ENCODE data around the gene RAB11FIP3.

RAB11FIP3 gene

GRCh38 chr16:519425-519824, 94.0 kb downstream of the RAB11FIP3 start:
- DNase-seq (ENCODE audit: low read depth): no peak

GRCh38 chr16:519841-520687, 94.6 kb downstream of the RAB11FIP3 start:
- no peak for DNase-seq (ENCODE audit: low read depth)

DNA sequence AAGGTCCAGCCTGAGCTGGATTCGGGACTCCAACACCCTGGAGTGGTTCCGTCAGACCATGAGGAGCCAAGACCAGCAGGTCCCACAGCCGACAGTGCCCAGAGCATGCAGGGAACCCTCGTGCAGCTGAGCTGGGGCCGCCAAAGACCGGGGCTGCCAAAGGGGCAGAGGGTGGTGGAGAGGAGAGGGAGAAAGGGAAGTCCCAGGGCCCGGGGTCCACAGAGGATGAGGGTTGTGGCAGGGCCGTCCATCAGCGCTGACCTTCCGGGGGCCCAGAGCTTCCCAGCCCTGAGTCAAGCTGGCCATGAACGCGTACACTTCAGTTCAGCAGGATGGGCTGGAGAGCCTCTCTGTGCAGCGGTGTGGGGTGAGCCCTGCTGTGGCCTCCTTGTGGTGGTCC, 95.4 kb downstream of the RAB11FIP3 start:
- no peak for DNase-seq (ENCODE audit: low read depth)

- DNase-seq (ENCODE audit: low read depth): no peak
These were observed 96.1 kb downstream of the RAB11FIP3 start for GRCh38 chr16:521381-522210.

- DNase-seq (ENCODE audit: low read depth): no peak
These were observed 97.1 kb downstream of the RAB11FIP3 start for GRCh38 chr16:522320-523096.

DNA sequence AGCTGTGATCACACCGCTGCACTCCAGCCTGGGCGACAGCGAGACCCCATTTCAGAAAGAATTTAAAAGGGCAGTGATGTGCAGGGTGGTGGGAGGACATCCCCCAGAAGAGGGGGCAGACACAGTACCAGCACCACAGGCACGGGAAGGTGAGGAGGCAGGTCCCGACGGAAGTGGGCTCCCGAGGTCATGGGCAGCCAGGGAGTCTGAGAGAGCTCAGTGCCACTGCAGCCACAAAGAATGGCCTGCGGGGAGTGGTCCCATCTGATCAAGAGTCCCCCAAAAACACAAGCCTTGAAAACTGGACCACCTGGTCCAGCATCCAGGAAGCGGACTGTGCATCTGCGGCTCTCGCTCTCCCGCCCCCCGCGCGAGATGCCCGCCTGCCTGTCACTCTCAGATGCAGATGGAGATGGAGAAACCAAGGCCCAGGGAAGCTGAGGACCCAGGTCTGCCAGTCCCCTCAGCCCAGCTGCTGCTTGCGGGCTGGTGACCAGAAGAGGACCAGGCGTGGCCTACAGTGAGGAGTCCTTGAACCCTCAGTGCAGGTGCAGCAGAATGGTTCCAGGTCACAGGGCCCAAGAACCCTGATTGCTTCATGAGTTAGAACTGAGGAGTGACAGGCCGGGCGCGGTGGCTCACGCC, 97.8 kb downstream of the RAB11FIP3 start:
- DNase-seq (ENCODE audit: low read depth): no peak

GRCh38 chr16:524274-525040, 99.0 kb downstream of the RAB11FIP3 start:
- DNase-seq (ENCODE audit: low read depth): no peak

- DNase-seq (ENCODE audit: low read depth): no peak
These were observed 99.7 kb downstream of the RAB11FIP3 start for GRCh38 chr16:525123-525519.

- peak; percentile 53 for DNase-seq (ENCODE audit: low read depth)
These were observed 100.2 kb downstream of the RAB11FIP3 start for GRCh38 chr16:525520-526180.

DNA sequence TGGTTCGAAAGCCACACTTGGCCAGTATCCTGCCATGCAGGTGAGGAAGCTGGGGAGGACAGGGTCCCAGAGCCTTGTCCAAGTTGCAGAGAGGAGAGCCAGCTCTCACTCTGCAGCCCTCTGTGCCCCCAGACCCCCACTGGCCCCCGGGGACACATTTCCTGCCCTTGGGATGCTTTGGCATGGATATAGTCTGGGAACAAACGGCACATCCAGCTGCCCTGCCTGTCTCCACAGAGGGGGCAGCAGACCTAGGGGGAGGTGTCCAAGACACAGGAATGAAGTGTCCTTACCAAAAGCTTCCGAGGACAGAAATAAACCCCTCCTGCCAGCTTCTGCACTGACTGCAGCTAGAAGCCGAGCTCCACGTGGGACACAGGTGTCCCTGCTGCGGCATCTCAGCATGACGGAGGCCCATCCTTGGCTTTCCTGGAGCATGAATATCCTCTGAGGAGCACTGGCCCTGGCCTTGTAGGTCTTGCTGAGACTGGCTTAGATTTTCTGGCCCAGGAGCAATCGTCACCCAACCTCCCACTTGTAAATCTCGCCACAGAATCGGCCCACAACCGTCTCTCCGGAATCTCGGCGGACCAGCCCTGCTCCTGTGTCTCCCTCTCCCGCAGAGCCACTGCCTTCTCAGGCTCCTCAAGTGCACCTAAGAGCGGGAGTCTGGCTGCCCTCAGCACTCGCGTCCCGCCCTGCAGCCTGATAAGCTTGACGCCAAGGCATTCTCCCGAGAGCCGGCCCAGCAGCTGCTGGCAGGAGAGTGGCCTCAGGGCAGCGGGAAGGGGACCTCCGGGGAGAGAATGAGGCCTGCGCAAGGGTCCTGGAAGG, 100.9 kb downstream of the RAB11FIP3 start:
- peak; percentile 26 for DNase-seq (ENCODE audit: low read depth)

GRCh38 chr16:527015-527903, 101.8 kb downstream of the RAB11FIP3 start, which contains the start of gene CAPN15:
Gene CAPN15 (plus strand): TSS chr16:527712. CDS start chr16:546839, 19,127 bp downstream.
- peak; percentile 65 for DNase-seq (ENCODE audit: low read depth)

DNA sequence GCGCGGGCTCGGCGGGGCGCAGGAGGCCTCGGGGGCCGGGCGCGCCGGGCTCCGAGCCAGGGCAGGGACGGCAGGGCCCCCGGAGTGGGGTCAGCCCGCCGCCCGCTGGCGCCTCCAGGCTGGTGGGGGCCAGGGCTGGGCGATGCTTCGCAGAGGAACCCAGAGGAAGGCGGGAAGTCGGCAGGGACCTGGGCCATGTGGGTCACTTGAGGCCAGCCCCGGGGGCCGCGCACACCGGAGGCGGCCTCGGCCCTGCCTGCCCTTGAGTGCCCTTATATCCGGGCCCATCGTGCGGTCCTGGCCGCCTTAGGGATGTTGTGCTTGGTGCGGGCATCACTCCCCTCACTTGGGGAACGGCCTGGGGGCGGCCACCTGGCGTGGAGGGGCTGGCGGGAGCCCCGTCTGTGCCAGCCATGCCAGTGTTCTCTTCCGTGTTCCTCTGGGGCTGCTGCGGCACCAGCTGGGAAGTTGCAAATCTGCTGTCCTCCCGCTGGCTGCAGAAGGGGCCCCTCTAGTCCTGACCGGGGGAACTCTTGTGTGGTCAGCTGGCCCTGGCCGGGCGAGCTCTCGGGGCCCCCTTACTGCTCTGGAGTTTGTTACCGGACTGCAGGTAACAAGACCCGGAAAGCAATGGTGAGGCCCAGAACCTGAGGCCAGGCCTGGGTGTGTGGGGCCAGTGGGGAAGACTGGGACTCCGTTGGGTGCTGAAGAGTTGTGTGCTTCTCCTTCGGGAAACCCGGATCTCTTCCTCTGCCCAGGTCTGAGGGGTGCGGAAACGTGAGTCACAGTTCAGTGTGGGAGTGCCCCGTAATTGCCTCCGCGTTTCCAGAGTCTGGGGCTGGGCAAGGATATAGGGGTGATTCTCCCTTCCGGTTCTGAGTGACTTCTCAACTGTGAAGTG, 102.9 kb downstream of the RAB11FIP3 start:
- peak; percentile 27 for DNase-seq (ENCODE audit: low read depth)

DNA sequence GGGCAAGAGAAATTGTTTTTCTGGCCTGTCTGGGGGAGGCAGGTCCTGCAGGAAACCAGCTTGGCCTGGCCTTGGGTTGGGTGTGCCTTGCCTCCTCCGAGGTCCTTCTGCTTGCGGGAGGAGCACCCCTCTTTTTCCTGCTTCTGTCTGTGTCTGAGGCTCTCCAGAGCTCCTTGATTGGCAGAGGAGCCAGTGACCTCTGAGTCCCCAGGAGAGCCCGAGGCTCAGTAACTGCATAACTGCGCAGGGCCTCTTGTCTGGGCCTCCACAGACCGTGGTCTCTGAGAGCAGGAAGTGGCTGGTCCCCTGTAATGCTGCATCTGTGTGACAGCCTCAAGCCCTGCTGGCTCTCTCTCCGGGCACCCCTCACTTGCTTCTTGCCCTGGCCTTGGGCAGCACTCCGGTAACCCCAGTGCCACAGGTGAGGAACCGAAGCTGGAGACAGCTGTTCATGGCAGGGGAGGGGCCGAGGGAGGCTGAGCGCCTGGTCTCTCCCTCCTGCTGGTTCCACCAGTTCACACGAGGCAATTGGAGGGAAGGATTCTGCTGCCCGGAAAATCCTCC, 103.6 kb downstream of the RAB11FIP3 start:
- DNase-seq (ENCODE audit: low read depth): no peak

DNA sequence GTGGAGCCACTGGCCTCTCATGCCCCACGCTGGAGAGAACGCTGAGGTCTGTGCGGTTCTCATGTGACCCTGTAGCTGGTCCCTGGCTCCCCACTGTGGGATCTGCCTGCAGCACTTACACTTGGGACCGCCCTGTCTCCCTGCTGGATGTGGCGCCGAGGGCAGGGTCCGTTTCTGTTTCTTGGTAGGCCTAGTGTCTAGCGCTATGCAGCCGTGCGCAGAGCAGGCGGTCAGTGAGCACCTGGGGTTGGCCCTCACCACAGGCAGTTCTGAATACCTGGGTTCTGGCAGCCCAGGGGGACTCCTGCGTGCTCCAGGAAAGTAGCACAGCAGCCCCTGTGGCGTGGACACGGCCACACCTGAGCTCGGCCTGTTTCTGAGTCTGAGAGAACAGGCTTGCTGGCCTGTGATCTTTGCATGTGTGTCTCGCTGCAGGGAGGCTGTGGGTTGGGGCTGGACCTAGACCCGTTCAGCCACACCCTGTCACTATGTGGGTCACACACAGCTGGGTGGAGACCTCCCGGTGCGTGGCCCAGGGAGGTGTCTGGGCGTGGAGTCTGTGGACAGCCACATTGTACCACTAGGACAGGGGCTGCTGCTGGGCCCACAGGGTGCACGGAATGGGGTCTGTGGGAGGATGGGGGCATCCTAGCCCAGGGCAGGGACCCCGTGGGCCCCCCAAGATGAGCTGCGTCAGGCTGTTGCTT, 104.8 kb downstream of the RAB11FIP3 start:
- no peak for DNase-seq (ENCODE audit: low read depth)

GRCh38 chr16:531494-532125, 106.2 kb downstream of the RAB11FIP3 start:
- DNase-seq (ENCODE audit: low read depth): no peak
